HG02943 (cell line): Measurements from ENCODE around the gene SNU13.
"Not testable (repeated sequence)": the region's sequence is repeated elsewhere in the genome, so short reads cannot be mapped to it uniquely, and the experiment has no call there.

Source experiments
- ATAC-seq: cut with Tn5 transposase; IDR thresholded peaks from one replicate; pipeline ENCODE4 v1.9.1; 2021; ENCODE audit warnings: mild to moderate bottlenecking, low read depth, moderate library complexity; ENCODE audit not compliant: unreplicated experiment

The SNU13 gene

GRCh38 chr22:41688365-41689211 is at the start of gene SNU13:
Gene SNU13, minus strand, starts transcription at chr22:41688867. Its CDS starts 71 bp downstream, at chr22:41688796.
- ATAC-seq = peak; percentile 68

- ATAC-seq = not testable (repeated sequence)
Measured at GRCh38 chr22:41733241-41733640, 44.6 kb upstream of the SNU13 start.

DNA sequence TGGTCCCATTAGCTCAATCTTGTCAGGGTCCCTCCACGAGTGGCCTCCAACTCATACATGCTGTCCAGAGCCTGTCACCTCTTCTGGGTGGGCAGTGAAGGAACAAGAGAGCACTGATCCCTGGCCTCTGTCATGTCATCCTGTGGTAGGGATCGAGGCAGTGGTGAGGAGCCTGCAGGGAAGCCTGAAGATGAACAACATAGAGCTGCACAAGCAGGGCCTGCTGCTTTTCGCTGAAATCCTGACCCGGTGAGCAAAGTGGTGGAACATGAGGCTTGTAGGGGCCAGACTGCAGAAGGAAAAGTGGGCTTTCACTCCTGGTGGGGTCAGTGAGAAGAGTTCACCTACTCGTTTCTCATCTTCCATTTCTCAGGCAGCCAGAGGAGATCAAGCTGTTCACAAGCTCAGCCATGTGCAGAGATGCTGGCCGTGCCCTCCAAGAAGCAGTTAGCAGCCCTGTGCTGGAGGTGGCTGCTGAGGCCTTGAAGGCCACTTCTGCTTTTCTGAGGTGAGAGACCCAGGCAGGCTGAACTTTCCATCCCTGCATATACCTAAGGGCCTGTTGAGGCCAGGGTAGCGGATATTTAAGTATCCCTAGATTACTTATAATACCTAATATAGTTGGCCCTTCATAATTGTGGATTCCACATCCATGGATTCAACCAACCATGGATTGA is 43.6 kb upstream of the SNU13 start:
- ATAC-seq = no peak

- no peak for ATAC-seq
Measured at GRCh38 chr22:41731609-41732008, 42.9 kb upstream of the SNU13 start.

DNA sequence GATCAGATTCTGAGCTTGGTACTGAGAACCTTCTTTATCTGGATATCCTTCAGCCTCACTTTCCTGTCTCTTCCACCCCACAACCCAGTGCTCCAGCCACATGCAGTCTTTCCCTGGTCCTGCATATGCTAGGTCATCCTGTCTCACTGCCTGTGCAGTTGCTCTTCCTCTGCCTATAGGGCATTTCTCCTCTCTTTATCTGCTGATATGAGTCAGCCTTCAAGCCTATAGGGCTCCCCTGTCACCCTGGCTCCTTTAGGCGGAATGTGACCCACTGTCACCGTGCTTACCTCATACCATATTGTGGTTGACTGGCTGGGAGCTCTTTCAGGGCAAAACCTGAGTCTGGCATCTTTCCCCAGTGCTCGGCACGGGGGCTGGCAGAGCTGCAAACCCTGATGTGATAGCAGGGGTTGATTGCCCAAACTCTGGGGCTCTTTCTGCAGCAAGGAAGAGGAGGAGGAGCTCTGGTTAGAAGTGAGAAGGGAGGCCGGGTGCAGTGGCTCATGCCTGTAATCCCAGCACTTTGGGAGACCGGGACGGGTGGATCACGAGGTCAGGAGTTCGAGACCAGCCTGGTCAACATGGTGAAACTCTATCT is 36.9 kb upstream of the SNU13 start:
- ATAC-seq = no peak

- ATAC-seq = no peak
Measured at GRCh38 chr22:41722496-41722895, 33.8 kb upstream of the SNU13 start.

GRCh38 chr22:41713004-41713403 is 24.3 kb upstream of the SNU13 start:
- no peak for ATAC-seq

- ATAC-seq = no peak
Measured at GRCh38 chr22:41709341-41709740, 20.7 kb upstream of the SNU13 start.

- no peak for ATAC-seq
Measured at GRCh38 chr22:41702763-41703162, 14.1 kb upstream of the SNU13 start.

DNA sequence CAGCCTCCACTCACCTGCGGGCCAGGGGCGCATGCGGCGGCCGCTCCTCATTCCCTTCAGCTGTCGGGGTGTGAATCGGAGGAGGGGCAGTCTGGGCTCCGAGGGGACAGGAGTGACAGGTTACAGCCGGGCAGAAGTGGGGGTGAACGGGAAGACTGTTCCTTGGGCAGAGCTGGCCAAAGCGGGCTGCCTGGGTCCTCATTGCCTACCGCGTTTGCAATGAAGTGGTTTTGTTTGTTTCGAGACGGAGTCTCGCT is 11.4 kb upstream of the SNU13 start:
- no peak for ATAC-seq

- no peak for ATAC-seq
Measured at GRCh38 chr22:41699264-41700107, 10.8 kb upstream of the SNU13 start, which contains the start of gene MEI1. Gene MEI1, plus strand, starts transcription at chr22:41699503. Its CDS starts 36 bp downstream, at chr22:41699539.

DNA sequence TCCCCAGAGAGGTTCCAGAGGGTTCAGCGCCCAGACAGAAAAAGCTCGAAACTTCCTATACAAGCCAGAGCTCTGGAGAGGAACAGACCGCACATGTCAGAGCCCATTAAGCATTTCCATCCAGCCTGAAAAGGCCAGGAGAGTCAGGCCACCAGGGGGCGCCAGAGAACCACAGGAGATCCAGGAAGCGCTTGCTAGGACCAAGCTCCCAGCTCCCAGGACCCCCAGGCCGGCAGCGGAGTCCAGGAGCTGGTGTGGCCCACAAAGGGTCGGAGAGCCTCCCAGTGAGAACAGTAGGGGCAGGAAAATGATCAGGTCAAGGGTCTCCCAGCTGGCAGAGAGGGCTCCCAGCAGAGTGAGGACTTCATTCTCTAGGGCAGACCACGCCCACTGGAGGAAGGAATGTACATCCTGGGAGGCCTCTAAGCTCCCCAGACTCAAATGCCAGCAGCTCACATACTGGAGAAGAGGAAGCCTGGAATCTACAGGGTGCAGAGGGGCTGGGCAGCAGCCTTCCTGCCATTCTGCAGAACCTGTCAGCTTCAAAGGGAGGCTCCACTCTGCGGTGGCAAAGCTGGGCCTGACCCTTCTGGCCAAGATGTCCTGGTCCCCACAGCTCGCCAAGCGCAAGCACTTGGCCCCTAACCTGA is 8.6 kb upstream of the SNU13 start:
- no peak for ATAC-seq

DNA sequence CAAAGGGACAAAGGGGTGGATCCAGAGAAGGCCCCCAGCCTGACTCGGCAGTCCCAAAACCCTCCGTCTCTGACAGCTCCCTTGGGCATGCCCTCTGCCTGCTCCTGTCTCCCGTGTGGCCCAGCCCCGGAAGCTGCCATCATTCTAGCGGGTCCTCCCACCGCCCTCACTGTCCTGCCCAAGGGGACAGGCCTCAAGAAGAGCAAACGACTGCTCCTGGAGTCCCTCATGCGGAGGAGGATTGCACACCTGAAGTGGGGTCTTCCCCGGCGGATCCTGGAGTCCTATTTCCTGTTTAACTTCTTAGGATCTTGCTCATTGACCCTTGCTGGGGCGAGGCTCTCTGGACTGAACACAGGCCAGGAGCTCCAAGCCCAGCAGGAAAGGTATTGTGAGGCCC is 8.0 kb upstream of the SNU13 start:
- no peak for ATAC-seq

DNA sequence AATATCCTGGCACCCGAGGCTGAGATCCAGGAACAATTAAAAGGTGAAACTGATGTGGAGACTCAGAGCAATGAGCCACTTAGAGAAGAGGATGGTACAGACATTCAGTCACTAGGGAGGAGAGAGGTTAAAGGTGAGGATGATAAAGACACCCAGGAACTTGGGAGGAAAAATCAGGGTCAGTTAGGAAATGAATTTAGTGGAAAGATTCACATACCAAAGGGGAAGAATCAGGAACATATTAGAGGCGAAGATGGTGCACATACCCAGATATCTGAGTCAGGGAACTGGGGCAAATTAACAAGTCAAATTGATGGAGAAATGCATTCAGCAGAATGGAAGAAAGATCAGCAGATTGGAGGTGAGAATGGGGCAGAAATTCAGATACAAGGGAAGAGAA is 6.5 kb upstream of the SNU13 start:
- no peak for ATAC-seq

DNA sequence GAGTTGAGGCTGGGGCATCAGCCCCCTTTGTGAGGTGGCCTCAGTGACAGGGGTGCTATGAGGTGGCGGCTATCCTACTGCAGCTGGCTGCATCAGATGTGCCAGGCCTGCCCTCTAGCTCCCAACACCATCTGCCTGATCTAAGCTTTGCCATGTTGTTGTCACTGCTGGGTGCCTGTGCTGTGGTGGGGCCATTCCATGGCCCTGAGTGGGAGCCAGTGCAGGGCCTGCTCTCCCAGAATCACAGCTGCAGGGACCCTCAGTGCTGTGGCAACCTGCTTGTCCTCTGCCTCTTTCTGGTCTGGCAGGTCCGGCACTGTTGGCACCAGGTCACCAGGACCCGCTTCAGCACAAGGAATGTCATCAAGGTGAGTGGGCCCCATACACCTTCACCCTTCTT is 1.8 kb upstream of the SNU13 start:
- ATAC-seq = no peak

GRCh38 chr22:41687901-41688364 is 734 bp downstream of the SNU13 start:
- no peak for ATAC-seq

DNA sequence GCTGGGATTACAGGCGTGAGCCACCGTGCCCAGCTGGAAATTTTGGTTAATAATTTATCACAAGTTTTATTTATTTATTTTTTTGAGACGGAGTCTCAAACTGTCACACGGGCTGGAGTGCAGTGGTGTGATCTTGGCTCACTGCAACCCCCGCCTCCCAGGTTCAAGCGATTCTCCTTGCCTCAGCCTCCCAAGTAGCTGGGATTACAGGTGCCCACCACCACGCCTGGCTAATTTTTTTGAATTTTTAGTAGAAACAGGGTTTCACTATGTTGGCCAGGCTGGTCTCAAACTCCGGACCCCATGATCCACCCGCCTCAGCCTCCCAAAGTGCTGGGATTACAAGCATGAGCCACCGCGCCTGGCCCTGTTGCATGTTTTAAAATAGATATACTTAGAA is 1.8 kb downstream of the SNU13 start:
- ATAC-seq = not testable (repeated sequence)

DNA sequence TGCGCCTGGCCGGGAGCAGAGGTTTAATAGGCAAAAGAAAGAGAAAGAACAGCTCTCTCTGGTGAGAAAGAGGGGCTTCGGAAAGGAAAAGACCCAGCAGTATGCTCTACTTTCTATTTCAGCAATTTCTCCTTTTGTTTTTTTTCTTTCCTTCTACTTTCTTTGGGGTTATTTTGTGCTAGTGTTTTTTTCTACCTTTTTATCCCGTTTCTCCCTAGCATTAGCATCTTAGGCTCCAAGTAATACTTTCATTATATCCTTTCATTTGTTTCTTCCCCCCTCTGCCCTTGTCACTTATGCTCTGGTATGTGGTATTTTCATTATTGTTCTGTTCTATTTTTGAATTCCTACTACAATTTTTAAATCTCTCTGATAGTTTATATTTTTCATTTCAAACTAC is 4.5 kb downstream of the SNU13 start:
- ATAC-seq = no peak

DNA sequence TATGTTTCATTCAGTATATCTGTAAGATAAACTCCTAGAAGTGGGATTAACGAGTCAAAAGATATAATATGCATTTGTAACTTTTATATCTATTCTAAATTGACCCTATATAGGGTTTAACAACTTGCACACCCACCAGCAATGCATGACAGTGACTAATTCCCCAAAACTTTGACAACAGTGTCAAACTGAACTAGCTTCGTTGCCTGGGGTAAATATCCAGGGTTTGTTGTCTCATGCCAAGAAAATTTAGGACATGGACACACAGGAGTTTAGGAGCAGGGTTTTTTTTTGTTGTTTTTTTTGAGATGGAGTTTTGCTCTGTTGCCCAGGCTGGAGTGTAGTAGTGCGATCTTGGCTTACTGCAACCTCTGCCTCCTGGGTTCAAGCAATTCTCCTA is 5.1 kb downstream of the SNU13 start:
- ATAC-seq = no peak

DNA sequence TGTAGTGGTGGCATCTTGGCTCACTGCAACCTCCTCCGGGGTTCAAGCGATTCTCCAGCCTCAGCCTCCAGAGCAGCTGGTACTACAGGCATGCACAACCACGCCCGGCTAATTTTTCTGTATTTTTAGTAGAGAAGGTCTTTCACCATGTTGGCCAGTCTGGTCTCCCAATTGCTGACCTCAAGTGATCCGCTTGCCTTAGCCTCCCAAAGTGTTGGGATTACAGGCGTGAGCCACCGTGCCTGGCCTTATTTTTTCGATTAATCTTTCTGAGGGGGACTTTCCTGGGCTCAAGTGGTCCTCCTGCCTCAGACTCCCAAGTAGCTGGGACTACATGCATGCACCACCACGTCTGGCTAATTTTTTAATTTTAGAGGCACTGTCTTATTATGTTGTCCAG is 5.6 kb downstream of the SNU13 start:
- ATAC-seq = no peak
